ENCODE measurements around the gene PREPL. TPM values are rescaled to one million over a fixed set of nuclear protein-coding genes. Genes with fewer than 3 reads are reported as not detected.

PREPL gene
- total and polyA plus RNA-seq, 2 of the 8 experiments (the other 6 are each of a cell fraction or from before 2014, with no cell fraction given) = 13.6 to 38.9 TPM

- no peak overlapping the region for H3K9ac ChIP-seq (replicated peaks in 1 of 4; ENCODE audit: extremely low read depth in 1 of 4, low read depth in 3 of 4, low read length in 3 of 4)
- no peaks in the 10 kb centered on the region for H3K9me3 ChIP-seq (ENCODE audit: insufficient read depth in 2 of 2, low read depth in 1 of 2, low read length in 1 of 2)
- H4K20me1 ChIP-seq (replicated peaks in 1 of 2; ENCODE audit: control insufficient read depth in 1 of 2, insufficient read depth in 2 of 2, low read length in 2 of 2) = no peaks in the 10 kb centered on the region
- H2BK120ac ChIP-seq (replicated peaks; ENCODE audit: low read depth, low read length) = no peak overlapping the region
- no peak for FAIRE-seq
- no peaks in the 10 kb centered on the region for H3K4me1 ChIP-seq (replicated peaks in 1 of 4; ENCODE audit: control insufficient read depth in 3 of 4, insufficient read depth in 4 of 4, low read length in 3 of 4)
- H3K4ac ChIP-seq (replicated peaks; ENCODE audit: insufficient read length, low read depth, low read length) = no peak overlapping the region
- ChIA-PET POLR2A (ENCODE audit: partially characterized antibody) (no interaction called here), CTCF (ENCODE audit: partially characterized antibody) (interaction anchor here (1.7 kb wide), 1 partner anchor 246 kb away, joined by 4 read pairs; no protein-coding TSS in a partner anchor)
- H3K56ac ChIP-seq (replicated peaks; ENCODE audit: insufficient read length, low read depth, low read length) = no peak overlapping the region
- H3K79me2 ChIP-seq (ENCODE audit: control insufficient read depth in 1 of 2, insufficient read depth in 2 of 2, low read length in 2 of 2) = no peaks in the 10 kb centered on the region
- H3K27ac ChIP-seq (ENCODE audit: low read depth, low read length) = no peak overlapping the region
- H2BK12ac ChIP-seq (ENCODE audit: low read depth, low read length) = no peak overlapping the region
- no peaks in the 10 kb centered on the region for H3K79me1 ChIP-seq (ENCODE audit: low read depth, low read length)
- no peaks in the 10 kb centered on the region for H3K27me3 ChIP-seq (replicated peaks in 1 of 4; ENCODE audit: control insufficient read depth in 3 of 4, extremely low read depth in 1 of 4, insufficient read depth in 3 of 4, low read length in 3 of 4)
- H3K4me2 ChIP-seq (ENCODE audit: insufficient read depth in 1 of 2, low read depth in 2 of 2, low read length in 2 of 2) = no peak overlapping the region
- H3K14ac ChIP-seq (ENCODE audit: insufficient read length) = no peak overlapping the region
- H3K23ac ChIP-seq (ENCODE audit: insufficient read length) = no peak overlapping the region
- H3K23me2 ChIP-seq (ENCODE audit: low read depth, low read length) = no peaks in the 10 kb centered on the region
- no peak for DNase-seq (ENCODE audit: low read depth in 1 of 2, low spot score in 2 of 2)
- no peak overlapping the region for H2BK20ac ChIP-seq (ENCODE audit: low read length)
- H2BK5ac ChIP-seq (ENCODE audit: low read depth, low read length) = no peak overlapping the region
- H3K18ac ChIP-seq (ENCODE audit: extremely low read depth, low read length) = no peak overlapping the region
- no peak overlapping the region for H2AK5ac ChIP-seq (ENCODE audit: low read depth, low read length)
- H4K91ac ChIP-seq (replicated peaks; ENCODE audit: insufficient read length, low read length) = no peak overlapping the region
- no peak overlapping the region for H2BK15ac ChIP-seq (ENCODE audit: low read length)
- no peak overlapping the region for H4K5ac ChIP-seq (ENCODE audit: insufficient read length, low read depth, low read length)
- no peak overlapping the region for H3K4me3 ChIP-seq (ENCODE audit: extremely low read depth in 1 of 4, insufficient read depth in 2 of 4, low read depth in 3 of 4, low read length in 4 of 4)
- no peak overlapping the region for H4K8ac ChIP-seq (ENCODE audit: extremely low read depth, insufficient read depth, low read length)
- WGBS, 2 experiments (ENCODE audit: extremely low coverage in 1 of 2, insufficient coverage in 1 of 2, insufficient read length in 1 of 2, insufficient replicate concordance in 2 of 2, low coverage in 1 of 2, low lambda C conversion rate in 2 of 2, missing lambda C conversion rate in 1 of 2) = 90% methylated on average over 4 of the region's 4 CpGs; no CpG with 5 or more reads in 1 of the 2 experiments
- no peak overlapping the region for H2AFZ ChIP-seq (ENCODE audit: low read length)
- no peaks in the 10 kb centered on the region for H3K36me3 ChIP-seq (ENCODE audit: control insufficient read depth in 2 of 4, insufficient read depth in 4 of 4, low read length in 3 of 4)
- TF ChIP-seq BCL11A (IDR thresholded peaks at IDR 0.05; ENCODE audit: low read depth in 2 of 2, low read length in 2 of 2) (no peak), PHF8 (conservative IDR thresholded peaks at IDR 0.05; ENCODE audit: low read depth, low read length) (no peak), HDAC2 (IDR thresholded peaks at IDR 0.05; ENCODE audit: borderline replicate concordance in 1 of 2, low read depth in 2 of 2, low read length in 2 of 2) (no peak), EZH2 (IDR thresholded peaks at IDR 0.05; ENCODE audit: low read depth, low read length, severe bottlenecking) (no peak), ASH2L (IDR thresholded peaks at IDR 0.05; ENCODE audit: low read length) (no peak)
Measured at GRCh38 chr2:44290261-44290660, 71.0 kb downstream of the PREPL start.

All from H1 (cell line).